ENCODE results near the gene CCDC178.

- TF ChIP-seq EZH2 (IDR thresholded peaks at IDR 0.05) (no peak), POLR2AphosphoS5 (IDR thresholded peaks at IDR 0.05; ENCODE audit: borderline replicate concordance, low read depth, low read length) (no peak)
Measured at GRCh38 chr18:32891130-32891529, 549.4 kb downstream of the CCDC178 start.

Data from SK-N-MC (cell line).